ENCODE measurements around the gene PRDM16. TPM values are rescaled to one million over a fixed set of nuclear protein-coding genes. Genes with fewer than 3 reads are reported as not detected.

The PRDM16 gene
- total and polyA plus RNA-seq, 2 experiments from 2014 or later: 0.14 to 0.16 TPM

DNA sequence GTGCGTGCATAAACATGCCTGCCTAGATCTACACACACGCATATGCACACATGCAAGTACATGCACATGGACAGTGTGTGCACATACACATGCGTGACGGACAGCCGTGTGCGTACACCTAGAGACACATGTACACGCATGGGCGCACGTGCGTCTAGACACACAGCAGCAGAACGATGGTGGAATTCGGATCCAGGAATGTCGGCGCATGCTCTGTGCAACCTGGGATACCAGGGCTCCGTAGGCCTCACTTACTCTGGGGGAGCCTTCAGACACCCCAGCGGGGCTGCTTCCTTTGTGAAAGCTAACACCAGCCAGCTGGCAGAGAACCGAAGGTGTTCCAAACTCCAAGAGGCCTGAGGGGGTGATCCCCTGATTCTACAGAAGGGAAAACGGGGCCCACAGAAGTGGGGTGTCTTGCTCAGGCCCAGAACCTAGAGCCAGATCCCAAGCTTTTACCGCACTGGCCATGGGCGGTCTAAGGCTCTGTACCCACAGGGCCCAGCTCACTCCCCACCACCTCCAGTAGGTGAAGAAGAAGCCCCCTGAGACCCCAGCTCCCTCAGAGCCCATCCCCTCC, 358.0 kb downstream of the PRDM16 start:
- no peak for DNase-seq (ENCODE audit: low spot score)
- H3K4me3 Mint-ChIP-seq: no peak overlapping the region
- Histone ChIP-seq H4K20me1 (replicated peaks; ENCODE audit: insufficient read depth) (no peaks in the 10 kb centered on the region), H3K4me1 (ENCODE audit: insufficient read depth) (no peaks in the 10 kb centered on the region), H3F3A (replicated peaks; ENCODE audit: low read depth) (no peaks in the 10 kb centered on the region), H2AFZ (no peak overlapping the region), H3K4me3 (no peak overlapping the region), H3K27me3 (ENCODE audit: insufficient read depth) (no peaks in the 10 kb centered on the region), H3K36me3 (ENCODE audit: insufficient read depth) (no peaks in the 10 kb centered on the region), H3K79me2 (replicated peaks; ENCODE audit: insufficient read depth) (no peaks in the 10 kb centered on the region), H3K27ac (ENCODE audit: low read depth) (no peak overlapping the region), H3K4me2 (no peak overlapping the region), H3K9me2 (ENCODE audit: insufficient read depth) (no peaks in the 10 kb centered on the region)
- no peaks in the 10 kb centered on the region for H3K36me3 Mint-ChIP-seq (ENCODE audit: low read depth)
- H3K27ac Mint-ChIP-seq: no peak overlapping the region
- ATAC-seq: no peak
- TF ChIP-seq JUNB (IDR thresholded peaks at IDR 0.05; ENCODE audit: unreplicated experiment) (no peak), POLR2AphosphoS5 (IDR thresholded peaks at IDR 0.05; ENCODE audit: low read depth) (no peak), CTCF (conservative IDR thresholded peaks at IDR 0.05; ENCODE audit: low read depth in 2 of 2) (no peak), ZNF331 (CRISPR knock-in tag; IDR thresholded peaks at IDR 0.05; ENCODE audit: low read depth) (no peak), STAT1 (IDR thresholded peaks at IDR 0.05; ENCODE audit: unreplicated experiment) (no peak), ZNF114 (CRISPR knock-in tag; IDR thresholded peaks at IDR 0.05) (no peak), EZH2phosphoT487 (IDR thresholded peaks at IDR 0.05; ENCODE audit: unreplicated experiment) (no peak), CREB1 (CRISPR knock-in tag; IDR thresholded peaks at IDR 0.05; ENCODE audit: low read depth) (no peak), NANOG (IDR thresholded peaks at IDR 0.05; ENCODE audit: borderline replicate concordance) (no peak), REST (IDR thresholded peaks at IDR 0.05; ENCODE audit: unreplicated experiment) (no peak), EZH2 (IDR thresholded peaks at IDR 0.05; ENCODE audit: low read depth, unreplicated experiment) (no peak)
- TF ChIP-seq, protein P1, sequence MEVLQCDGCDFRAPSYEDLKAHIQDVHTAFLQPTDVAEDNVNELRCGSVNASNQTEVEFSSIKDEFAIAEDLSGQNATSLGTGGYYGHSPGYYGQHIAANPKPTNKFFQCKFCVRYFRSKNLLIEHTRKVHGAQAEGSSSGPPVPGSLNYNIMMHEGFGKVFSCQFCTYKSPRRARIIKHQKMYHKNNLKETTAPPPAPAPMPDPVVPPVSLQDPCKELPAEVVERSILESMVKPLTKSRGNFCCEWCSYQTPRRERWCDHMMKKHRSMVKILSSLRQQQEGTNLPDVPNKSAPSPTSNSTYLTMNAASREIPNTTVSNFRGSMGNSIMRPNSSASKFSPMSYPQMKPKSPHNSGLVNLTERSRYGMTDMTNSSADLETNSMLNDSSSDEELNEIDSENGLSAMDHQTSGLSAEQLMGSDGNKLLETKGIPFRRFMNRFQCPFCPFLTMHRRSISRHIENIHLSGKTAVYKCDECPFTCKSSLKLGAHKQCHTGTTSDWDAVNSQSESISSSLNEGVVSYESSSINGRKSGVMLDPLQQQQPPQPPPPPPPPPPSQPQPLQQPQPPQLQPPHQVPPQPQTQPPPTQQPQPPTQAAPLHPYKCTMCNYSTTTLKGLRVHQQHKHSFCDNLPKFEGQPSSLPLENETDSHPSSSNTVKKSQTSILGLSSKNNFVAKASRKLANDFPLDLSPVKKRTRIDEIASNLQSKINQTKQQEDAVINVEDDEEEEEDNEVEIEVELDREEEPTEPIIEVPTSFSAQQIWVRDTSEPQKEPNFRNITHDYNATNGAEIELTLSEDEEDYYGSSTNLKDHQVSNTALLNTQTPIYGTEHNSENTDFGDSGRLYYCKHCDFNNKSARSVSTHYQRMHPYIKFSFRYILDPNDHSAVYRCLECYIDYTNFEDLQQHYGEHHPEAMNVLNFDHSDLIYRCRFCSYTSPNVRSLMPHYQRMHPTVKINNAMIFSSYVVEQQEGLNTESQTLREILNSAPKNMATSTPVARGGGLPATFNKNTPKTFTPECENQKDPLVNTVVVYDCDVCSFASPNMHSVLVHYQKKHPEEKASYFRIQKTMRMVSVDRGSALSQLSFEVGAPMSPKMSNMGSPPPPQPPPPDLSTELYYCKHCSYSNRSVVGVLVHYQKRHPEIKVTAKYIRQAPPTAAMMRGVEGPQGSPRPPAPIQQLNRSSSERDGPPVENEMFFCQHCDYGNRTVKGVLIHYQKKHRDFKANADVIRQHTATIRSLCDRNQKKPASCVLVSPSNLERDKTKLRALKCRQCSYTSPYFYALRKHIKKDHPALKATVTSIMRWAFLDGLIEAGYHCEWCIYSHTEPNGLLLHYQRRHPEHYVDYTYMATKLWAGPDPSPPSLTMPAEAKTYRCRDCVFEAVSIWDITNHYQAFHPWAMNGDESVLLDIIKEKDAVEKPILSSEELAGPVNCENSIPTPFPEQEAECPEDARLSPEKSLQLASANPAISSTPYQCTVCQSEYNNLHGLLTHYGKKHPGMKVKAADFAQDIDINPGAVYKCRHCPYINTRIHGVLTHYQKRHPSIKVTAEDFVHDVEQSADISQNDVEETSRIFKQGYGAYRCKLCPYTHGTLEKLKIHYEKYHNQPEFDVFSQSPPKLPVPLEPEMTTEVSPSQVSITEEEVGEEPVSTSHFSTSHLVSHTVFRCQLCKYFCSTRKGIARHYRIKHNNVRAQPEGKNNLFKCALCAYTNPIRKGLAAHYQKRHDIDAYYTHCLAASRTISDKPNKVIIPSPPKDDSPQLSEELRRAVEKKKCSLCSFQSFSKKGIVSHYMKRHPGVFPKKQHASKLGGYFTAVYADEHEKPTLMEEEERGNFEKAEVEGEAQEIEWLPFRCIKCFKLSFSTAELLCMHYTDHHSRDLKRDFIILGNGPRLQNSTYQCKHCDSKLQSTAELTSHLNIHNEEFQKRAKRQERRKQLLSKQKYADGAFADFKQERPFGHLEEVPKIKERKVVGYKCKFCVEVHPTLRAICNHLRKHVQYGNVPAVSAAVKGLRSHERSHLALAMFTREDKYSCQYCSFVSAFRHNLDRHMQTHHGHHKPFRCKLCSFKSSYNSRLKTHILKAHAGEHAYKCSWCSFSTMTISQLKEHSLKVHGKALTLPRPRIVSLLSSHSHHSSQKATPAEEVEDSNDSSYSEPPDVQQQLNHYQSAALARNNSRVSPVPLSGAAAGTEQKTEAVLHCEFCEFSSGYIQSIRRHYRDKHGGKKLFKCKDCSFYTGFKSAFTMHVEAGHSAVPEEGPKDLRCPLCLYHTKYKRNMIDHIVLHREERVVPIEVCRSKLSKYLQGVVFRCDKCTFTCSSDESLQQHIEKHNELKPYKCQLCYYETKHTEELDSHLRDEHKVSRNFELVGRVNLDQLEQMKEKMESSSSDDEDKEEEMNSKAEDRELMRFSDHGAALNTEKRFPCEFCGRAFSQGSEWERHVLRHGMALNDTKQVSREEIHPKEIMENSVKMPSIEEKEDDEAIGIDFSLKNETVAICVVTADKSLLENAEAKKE (CRISPR knock-in tag; IDR thresholded peaks at IDR 0.05): no peak
- TF ChIP-seq, protein P2, sequence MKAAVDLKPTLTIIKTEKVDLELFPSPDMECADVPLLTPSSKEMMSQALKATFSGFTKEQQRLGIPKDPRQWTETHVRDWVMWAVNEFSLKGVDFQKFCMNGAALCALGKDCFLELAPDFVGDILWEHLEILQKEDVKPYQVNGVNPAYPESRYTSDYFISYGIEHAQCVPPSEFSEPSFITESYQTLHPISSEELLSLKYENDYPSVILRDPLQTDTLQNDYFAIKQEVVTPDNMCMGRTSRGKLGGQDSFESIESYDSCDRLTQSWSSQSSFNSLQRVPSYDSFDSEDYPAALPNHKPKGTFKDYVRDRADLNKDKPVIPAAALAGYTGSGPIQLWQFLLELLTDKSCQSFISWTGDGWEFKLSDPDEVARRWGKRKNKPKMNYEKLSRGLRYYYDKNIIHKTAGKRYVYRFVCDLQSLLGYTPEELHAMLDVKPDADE (IDR thresholded peaks at IDR 0.05): no peak
- peaks cover 7% of the 10 kb centered on the region for H3K27me3 Mint-ChIP-seq (ENCODE audit: insufficient read depth, low read depth, poor library complexity)
- H3K9me3 Mint-ChIP-seq: no peaks in the 10 kb centered on the region
- H3K4me1 Mint-ChIP-seq: peaks cover 4% of the 10 kb centered on the region; the same call in 1 of the 3 replicates

Data from GM23338 (cell line).